Common myeloid progenitor, CD34-positive (primary cell): ENCODE measurements around the gene GRB10.

Experiments
- CTCF ChIA-PET: fragments of 350-600 bp; sonication (Branson Sonifier 250); formaldehyde crosslinking; loops from one replicate; lab custom pipeline; 2021; ENCODE audit warnings: antibody characterized with exemption; lab: Charles Lee
- POLR2A ChIA-PET: fragments of 350-600 bp; sonication (Branson Sonifier 250); formaldehyde crosslinking; loops from one replicate; lab custom pipeline; 2021; ENCODE audit warnings: antibody characterized with exemption; lab: Charles Lee
- DNase-seq, 3 donors: peaks; one replicate each; pipeline versions ENCODE4 v3.0.0 to v3.0.0-alpha.2; 2013
- H3K27ac ChIP-seq, 2 experiments: 1 replicate in 1 of 2; 2 replicates in 1 of 2; pipeline ENCODE4 v1.7.0; 2013; ENCODE audit warnings: inconsistent platforms in 2 of 2, low read length in 2 of 2, mild to moderate bottlenecking in 2 of 2, low read depth in 1 of 2, moderate library complexity in 1 of 2; ENCODE audit not compliant: severe bottlenecking in 2 of 2, insufficient read depth in 1 of 2, poor library complexity in 1 of 2
- H3K27me3 ChIP-seq, 5 experiments: replicated peaks in 2 of 5; 1 replicate in 3 of 5; 2 replicates in 2 of 5; pipeline versions ENCODE4 v1.6.1 to v1.7.0; 2013; ENCODE audit warnings: low read length in 4 of 5, mild to moderate bottlenecking in 2 of 5, moderate library complexity in 2 of 5, inconsistent platforms in 1 of 5; ENCODE audit not compliant: insufficient read depth in 5 of 5, control insufficient read depth in 4 of 5
- H3K36me3 ChIP-seq, 4 experiments: 1 replicate in 2 of 4; 2 replicates in 2 of 4; pipeline versions ENCODE4 v1.6.1 to v1.7.0; 2013; ENCODE audit warnings: low read length in 3 of 4, control low read depth in 1 of 4, mild to moderate bottlenecking in 1 of 4; ENCODE audit not compliant: control insufficient read depth in 4 of 4, insufficient read depth in 4 of 4
- H3K4me1 ChIP-seq, 4 experiments: 1 replicate in 3 of 4; 2 replicates in 1 of 4; pipeline versions ENCODE4 v1.6.1 to v1.7.1; 2013; ENCODE audit warnings: low read length in 3 of 4, mild to moderate bottlenecking in 3 of 4, control low read depth in 1 of 4, inconsistent platforms in 1 of 4, moderate library complexity in 1 of 4; ENCODE audit not compliant: control insufficient read depth in 4 of 4, insufficient read depth in 4 of 4; ENCODE audit errors: control extremely low read depth in 1 of 4
- H3K4me3 ChIP-seq, 7 experiments: 1 replicate in 4 of 7; 2 replicates in 3 of 7; pipeline versions ENCODE4 v1.5.1 to v1.7.0; 2013; ENCODE audit warnings: mild to moderate bottlenecking in 7 of 7, low read length in 6 of 7, moderate library complexity in 6 of 7, inconsistent platforms in 2 of 7, low read depth in 2 of 7, control low read depth in 1 of 7; ENCODE audit not compliant: insufficient read depth in 4 of 7, control insufficient read depth in 1 of 7; ENCODE audit errors: extremely low read depth in 1 of 7
- H3K9me3 ChIP-seq, 5 experiments: 1 replicate in 4 of 5; 2 replicates in 1 of 5; pipeline versions ENCODE4 v1.6.1 to v1.7.1; 2013; ENCODE audit warnings: low read length in 4 of 5, mild to moderate bottlenecking in 2 of 5, inconsistent platforms in 1 of 5, low read depth in 1 of 5, moderate library complexity in 1 of 5; ENCODE audit not compliant: control insufficient read depth in 4 of 5, insufficient read depth in 2 of 5; ENCODE audit errors: control extremely low read depth in 1 of 5
- WGBS: methylation state at CpG from one replicate; pipeline ENCODE4 v1.1.5; 2013; ENCODE audit not compliant: insufficient coverage; 5-methylcytosine and 5-hydroxymethylcytosine counted together

The GRB10 gene

GRCh38 chr7:50559881-50560280, 222.8 kb downstream of the GRB10 start:
- DNase-seq: peak; percentile 9 to 75 (median 59)
- H3K27ac ChIP-seq: no peak overlapping the region
- H3K27me3 ChIP-seq: peaks cover 0 to 5% (median 2%) of the 10 kb centered on the region in 5 experiments
- H3K4me3 ChIP-seq: peak overlapping the region in 1 of 7 experiments; percentile 48
- CTCF ChIA-PET: interaction anchor here (1.0 to 1.4 kb wide), 3 partner anchors 27 to 93 kb away, joined by 3 read pairs; no protein-coding TSS in a partner anchor
- H3K4me1 ChIP-seq: peaks cover 0 to 21% (median 2%) of the 10 kb centered on the region in 4 experiments
- no peaks in the 10 kb centered on the region for H3K36me3 ChIP-seq
- no peaks in the 10 kb centered on the region for H3K9me3 ChIP-seq
- POLR2A ChIA-PET: no interaction called here
- 17% methylated on average over 7 of the region's 7 CpGs for whole genome bisulfite sequencing

- 63% methylated on average over 4 of the region's 5 CpGs for WGBS
- ChIA-PET POLR2A (no interaction called here), CTCF (no interaction called here)
- peaks cover 0 to 5% (median 0%) of the 10 kb centered on the region in 5 experiments for H3K27me3 ChIP-seq
- H3K4me1 ChIP-seq: peaks cover 0 to 21% (median 2%) of the 10 kb centered on the region in 4 experiments
- H3K27ac ChIP-seq: no peak overlapping the region
- H3K36me3 ChIP-seq: no peaks in the 10 kb centered on the region
- H3K4me3 ChIP-seq: no peak overlapping the region
- H3K9me3 ChIP-seq: no peaks in the 10 kb centered on the region
- peak; percentile 12 to 65 (median 48) for DNase-seq
Observed at GRCh38 chr7:50558294-50559053, 224.2 kb downstream of the GRB10 start.

- no peak overlapping the region for H3K27ac ChIP-seq
- H3K9me3 ChIP-seq: no peaks in the 10 kb centered on the region
- H3K36me3 ChIP-seq: no peaks in the 10 kb centered on the region
- CTCF ChIA-PET: interaction anchor here (1.7 kb wide), 1 partner anchor 17 kb away, joined by 4 read pairs; no protein-coding TSS in a partner anchor
- 78% methylated on average over 1 of the region's 2 CpGs for WGBS
- H3K4me3 ChIP-seq: no peak overlapping the region
- POLR2A ChIA-PET: no interaction called here
- no peak for DNase-seq
- peaks cover 0 to 5% (median 0%) of the 10 kb centered on the region in 5 experiments for H3K27me3 ChIP-seq
- H3K4me1 ChIP-seq: peaks cover 0 to 21% (median 2%) of the 10 kb centered on the region in 4 experiments
Observed at GRCh38 chr7:50557099-50557498, 225.6 kb downstream of the GRB10 start.

- no peak overlapping the region for H3K4me3 ChIP-seq
- WGBS: 100% methylated on average over 4 of the region's 8 CpGs
- H3K36me3 ChIP-seq: no peaks in the 10 kb centered on the region
- peaks cover 0 to 5% (median 0%) of the 10 kb centered on the region in 5 experiments for H3K27me3 ChIP-seq
- H3K4me1 ChIP-seq: peaks cover 0 to 21% (median 2%) of the 10 kb centered on the region in 4 experiments
- no peak overlapping the region for H3K27ac ChIP-seq
- ChIA-PET POLR2A (no interaction called here), CTCF (interaction anchor here (1.2 to 1.7 kb wide), 3 partner anchors 15 to 89 kb away, joined by 3 to 7 read pairs (median 4); no protein-coding TSS in a partner anchor)
- DNase-seq: no peak
- H3K9me3 ChIP-seq: no peaks in the 10 kb centered on the region
Observed at GRCh38 chr7:50556247-50556991, 226.3 kb downstream of the GRB10 start.

GRCh38 chr7:50555594-50556140, 227.0 kb downstream of the GRB10 start:
- ChIA-PET CTCF (interaction anchor here (1.2 to 1.7 kb wide), 3 partner anchors 14 to 88 kb away, joined by 3 to 7 read pairs (median 4); no protein-coding TSS in a partner anchor), POLR2A (no interaction called here)
- no peaks in the 10 kb centered on the region for H3K9me3 ChIP-seq
- H3K4me3 ChIP-seq: no peak overlapping the region
- no peaks in the 10 kb centered on the region for H3K36me3 ChIP-seq
- no peak for DNase-seq
- WGBS: 96% methylated on average over 8 of the region's 9 CpGs
- peaks cover 0 to 21% (median 2%) of the 10 kb centered on the region in 4 experiments for H3K4me1 ChIP-seq
- H3K27me3 ChIP-seq: peaks cover 0 to 5% (median 0%) of the 10 kb centered on the region in 5 experiments
- H3K27ac ChIP-seq: no peak overlapping the region

- WGBS: 97% methylated on average over 5 of the region's 14 CpGs
- H3K27ac ChIP-seq: no peak overlapping the region
- H3K36me3 ChIP-seq: no peaks in the 10 kb centered on the region
- H3K4me1 ChIP-seq: peaks cover 0 to 15% (median 0%) of the 10 kb centered on the region in 4 experiments
- CTCF ChIA-PET: interaction anchor here (1.1 to 1.5 kb wide), 3 partner anchors 8 to 87 kb away, joined by 3 to 7 read pairs (median 4); no protein-coding TSS in a partner anchor
- peaks cover 0 to 5% (median 0%) of the 10 kb centered on the region in 5 experiments for H3K27me3 ChIP-seq
- no peak overlapping the region for H3K4me3 ChIP-seq
- POLR2A ChIA-PET: no interaction called here
- no peaks in the 10 kb centered on the region for H3K9me3 ChIP-seq
- no peak for DNase-seq
Observed at GRCh38 chr7:50554431-50555322, 228.0 kb downstream of the GRB10 start.
